GM19025 (cell line): Measurements from ENCODE around the gene OR52N1.
A peak's percentile ranks its signal among the peaks of the same experiment; 100 is the strongest.

ENCODE experiments used
- ATAC-seq: cut with Tn5 transposase; IDR thresholded peaks from one replicate; pipeline ENCODE4 v1.9.1; 2021; ENCODE audit warnings: mild to moderate bottlenecking, low read depth, moderate library complexity; ENCODE audit not compliant: unreplicated experiment

OR52N1 gene

DNA sequence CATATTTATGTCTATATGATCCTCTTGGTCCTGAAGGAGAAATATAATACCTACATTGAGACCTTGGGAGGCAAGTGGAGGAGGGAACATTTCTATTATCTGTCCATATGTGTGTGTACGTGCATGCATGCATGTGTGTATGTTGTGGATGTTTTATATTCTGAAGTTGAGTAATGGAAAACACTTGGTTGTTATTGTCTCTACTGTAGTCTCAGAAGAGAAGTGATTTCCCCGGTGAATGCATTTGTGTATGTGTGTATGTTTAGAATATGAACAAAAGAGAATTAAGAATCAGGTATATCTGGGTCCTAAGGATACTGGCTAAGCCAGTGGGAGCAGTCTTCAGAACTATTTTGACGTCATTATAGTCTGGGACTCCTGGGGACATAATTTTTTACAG, at the start of gene OR52N1:
TSS of gene OR52N1 (minus strand) at position 101 of the 400 bp plus-strand sequence. CDS start 2,449 bp downstream, outside the sequence.
- ATAC-seq = no peak

DNA sequence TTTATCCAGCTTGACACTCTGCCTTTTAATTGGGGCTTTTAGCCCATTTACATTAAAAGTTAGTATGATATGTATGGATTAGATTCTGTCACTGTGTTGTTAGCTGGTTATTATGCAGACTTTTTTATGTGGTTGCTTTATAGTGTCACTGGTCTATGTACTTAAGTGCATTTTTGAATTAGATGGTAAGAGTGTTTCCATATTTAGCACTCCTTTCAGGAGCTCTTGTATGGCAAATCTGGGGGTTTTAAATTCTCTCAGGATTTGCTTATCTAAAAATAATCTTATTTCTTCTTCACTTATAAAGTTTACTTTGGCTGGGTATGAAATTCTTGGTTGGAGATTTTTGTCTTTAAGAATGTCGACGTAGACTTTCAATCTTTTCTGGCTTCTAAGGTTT, 46.6 kb upstream of the OR52N1 start:
- no peak for ATAC-seq

DNA sequence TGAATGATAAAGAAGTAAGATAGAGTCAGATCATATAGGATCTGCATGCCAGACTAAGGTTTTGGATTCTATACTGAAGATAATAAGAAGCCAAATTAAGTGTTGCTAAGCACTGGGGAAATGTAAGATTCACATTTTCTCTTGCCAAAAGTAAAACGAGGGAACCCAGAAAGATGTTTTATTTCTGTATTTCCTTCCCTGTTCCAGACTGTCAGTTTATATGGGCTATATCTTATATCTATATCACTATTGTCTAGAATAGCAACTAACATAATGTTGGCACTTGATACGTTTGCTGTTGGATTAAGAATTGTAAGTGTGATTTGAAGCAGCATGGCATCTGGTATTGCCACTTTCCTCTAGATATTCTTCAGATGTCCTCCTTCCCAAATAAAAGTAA, 42.4 kb upstream of the OR52N1 start:
- ATAC-seq = no peak

DNA sequence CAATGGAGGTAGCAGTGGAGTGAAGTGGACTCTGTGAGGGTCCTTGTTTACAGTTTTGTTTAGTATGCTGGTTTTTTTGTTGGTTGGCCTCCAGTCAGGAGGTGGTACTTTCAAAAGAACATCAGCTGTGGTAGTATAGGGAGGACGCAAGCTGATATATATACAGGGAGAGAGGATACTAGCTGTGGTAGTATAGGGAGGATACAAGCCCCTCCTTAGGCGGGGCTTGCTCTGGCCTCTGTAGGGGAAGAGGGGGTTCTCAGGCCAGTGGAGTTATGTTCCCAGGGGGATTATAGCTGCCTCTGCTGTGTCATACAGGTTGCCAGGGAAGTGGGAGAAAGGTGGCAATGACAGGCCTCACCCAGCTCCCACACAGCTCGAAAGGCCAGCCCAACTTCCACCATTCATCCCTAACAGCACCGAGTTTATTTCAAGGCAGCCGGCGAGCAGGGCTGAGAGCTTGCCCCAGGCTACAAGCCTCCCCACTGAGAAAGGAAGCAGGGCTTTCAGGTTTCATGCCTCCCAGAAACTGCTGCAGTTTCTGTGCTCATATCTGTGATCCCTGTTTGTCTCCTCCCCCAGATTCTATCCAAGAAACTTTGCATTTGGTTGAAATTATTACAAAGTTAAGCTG, 40.2 kb upstream of the OR52N1 start:
- no peak for ATAC-seq

DNA sequence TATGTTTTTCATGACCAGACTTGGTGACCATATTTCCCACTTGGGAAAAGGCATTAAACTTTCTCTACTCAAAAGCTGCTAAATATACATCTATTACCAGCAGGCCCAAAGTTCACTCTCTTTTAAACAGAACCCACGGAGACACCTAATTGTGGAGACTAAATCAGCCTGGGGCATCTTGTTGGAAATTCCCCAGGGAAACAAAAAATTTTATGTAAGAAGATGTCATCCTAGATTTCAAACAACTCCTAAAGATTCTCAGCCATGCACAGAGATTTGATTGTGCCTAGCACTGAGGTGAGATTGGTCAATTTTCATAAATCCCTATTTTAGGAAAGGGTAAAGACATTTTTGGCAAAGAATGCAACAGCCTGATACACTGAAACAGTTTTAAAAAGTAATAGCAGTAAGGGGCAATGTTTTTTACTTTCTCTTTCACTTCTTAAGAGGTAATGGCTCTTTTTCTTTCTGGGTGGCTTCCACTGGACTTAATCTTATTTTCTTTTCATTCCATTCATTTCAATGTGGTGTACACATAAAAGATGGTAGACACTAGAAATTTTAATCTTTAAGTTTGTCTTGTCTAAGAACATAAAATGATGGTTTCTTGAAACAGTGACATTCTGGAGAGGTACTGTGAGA, 27.3 kb upstream of the OR52N1 start:
- ATAC-seq = no peak

DNA sequence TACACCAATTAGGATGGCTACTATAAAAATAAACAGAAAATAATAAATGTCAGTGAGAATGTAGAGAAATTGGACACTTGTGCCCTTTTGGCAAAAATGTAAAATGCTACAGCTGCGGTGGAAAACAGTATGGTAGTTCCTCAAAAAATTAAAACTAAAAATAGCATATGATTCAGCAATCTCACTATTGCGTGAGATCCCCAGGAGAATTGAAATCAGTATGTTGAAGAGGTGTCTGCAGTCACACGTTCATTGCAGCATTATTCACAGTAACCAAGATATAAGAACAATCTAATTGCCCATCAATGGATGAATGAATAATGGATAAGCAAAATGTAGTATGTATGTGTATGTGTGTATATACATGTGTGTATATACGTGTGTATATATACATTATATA, 24.5 kb upstream of the OR52N1 start:
- no peak for ATAC-seq

DNA sequence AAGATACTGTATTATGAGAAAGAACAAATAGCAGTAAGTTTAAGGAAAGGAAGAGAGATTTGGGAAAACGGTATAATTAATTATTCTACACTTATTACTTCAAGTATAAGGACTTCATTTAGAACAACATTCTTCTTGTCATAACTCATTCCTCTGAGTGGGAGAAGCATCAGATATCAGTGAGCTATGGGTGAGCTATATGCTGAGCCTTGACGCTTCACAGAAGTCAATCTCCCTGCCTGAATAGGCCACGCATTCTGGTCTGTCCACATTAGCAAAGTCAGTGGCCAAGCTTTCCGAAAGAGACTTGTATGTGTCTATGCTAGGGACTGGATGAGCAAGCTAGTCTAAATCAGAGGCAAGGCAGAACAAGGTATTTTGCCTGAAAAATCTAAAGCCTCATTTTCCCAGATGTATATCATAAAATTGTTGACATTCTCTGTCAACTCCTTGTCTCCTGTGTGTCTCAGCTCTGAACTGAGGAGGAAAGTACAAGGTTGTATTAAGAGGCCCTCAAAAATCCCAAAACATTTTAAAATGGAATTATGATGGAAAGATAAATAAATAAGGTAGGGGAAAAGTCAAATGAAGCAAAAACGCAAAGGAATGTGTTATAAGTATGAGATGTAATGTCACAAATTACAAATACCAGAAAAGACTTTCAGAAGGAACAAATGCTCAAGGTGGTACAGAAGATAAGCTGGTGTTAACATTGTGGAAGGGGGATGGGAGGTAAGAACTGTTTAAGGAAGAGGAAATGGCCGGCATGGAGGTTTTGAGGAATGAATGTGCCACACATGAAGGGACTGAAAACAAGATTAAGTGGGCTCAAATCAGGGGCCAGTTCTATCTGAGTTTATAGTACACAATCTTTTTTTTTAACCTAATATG, 19.1 kb upstream of the OR52N1 start:
- ATAC-seq = no peak

DNA sequence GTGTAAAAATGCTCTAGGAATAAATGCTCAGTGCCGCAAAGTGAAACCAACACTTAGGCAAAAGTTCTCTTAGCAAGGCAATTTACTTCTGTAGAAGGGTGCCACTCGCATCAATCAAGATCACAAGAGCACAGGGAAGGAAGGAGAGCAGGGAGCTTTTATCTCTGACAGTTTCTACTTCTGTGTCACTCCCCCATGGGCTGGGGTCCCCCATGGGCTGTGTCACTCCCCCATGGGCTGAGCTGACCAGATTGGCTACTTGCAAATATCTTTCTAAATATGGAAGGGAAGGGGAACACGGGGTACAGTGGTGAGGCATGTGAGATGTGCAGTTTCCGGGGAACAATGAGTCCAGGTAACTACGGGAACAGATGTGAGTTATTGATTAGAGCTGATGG, 18.1 kb upstream of the OR52N1 start:
- ATAC-seq = peak; percentile 7

DNA sequence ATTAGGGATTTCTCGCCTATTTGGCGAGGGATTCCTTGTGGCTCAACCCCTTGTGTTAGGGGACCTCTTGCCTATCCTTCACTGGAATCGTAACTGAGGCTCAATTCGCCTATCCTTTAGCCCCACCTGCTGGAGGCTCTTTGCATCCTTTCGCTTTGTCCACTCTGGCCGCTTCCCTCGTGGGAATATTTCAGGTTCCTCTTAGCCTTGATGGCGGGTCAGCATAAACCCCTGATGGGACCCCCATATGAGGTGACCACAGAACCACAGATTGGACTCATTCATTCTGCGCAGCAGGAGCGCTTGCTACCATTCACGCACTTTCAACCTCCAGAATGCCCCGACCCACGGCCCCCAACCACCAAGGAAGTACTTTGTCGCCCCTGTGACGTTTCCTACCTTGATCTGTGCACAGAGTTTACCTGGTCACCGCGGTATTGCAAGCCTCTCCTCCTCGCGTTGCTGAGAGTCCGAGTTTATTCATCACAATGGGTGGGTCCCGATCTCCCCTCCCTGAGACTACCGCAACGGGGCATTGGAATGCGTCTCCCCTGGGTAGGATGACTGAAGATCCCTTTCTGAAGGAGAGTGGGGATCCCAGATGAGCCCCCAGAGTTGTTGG, 17.5 kb upstream of the OR52N1 start, which contains the start of gene OR52N2:
TSS of gene OR52N2 (plus strand) at position 425 of the 622 bp plus-strand sequence. CDS start 11,412 bp downstream, outside the sequence.
- peak; percentile 83 for ATAC-seq

DNA sequence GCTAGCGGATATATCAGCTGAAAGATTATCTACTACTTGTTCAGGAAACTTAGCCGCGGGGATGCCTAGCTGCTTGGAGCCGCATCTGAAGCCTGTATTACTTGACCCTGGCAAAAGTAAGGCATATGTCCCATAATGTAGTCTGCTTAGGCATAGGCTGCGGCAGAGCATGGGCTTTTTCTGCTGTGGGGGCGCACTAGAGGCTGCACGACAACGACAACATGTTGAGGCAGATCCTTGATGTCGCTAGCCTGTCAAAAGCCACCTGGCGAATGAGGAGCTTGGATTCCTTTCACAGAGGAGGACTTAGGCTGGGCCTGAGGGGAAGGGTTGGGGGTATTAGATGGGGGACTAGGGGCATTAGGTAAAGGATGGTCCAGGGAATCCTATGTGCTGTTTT, 16.5 kb upstream of the OR52N1 start:
- ATAC-seq = no peak

DNA sequence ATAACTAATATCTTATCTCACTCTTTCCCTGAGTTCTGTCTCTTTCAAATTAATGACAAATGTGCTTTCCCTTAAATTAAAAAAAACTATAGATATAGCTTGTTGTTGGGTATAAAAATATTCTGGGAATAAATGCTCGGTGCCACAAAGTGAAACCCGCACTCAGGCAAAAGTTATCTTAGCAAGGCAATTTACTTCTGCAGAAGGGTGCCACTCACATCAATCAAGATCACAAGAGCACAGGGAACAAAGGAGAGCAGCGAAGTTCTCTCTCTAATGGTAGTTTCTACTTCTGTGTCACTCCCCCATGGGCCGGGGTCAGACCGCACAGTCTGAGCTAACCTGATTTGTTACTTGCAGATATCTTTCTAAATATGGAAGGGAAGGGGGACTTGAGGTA, 12.9 kb upstream of the OR52N1 start:
- no peak for ATAC-seq

DNA sequence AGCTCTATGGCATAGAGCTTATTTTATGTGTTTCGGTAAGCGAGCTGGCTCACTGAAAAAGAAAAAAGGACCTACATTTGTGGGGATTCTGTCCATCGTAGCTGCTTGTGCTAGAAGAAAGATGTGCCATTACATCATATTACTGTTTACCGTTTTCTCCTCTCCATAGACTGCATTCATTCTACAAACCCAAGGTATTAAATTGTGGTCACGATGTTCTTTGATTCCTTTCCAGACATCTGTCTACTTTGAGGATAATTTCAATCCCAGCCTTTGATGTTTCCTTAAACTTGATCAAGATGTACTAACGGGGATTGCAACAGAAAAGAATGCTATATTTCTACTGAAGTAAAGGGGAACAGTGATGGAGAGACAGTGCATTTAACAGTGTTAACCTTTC, 5.5 kb upstream of the OR52N1 start:
- no peak for ATAC-seq

DNA sequence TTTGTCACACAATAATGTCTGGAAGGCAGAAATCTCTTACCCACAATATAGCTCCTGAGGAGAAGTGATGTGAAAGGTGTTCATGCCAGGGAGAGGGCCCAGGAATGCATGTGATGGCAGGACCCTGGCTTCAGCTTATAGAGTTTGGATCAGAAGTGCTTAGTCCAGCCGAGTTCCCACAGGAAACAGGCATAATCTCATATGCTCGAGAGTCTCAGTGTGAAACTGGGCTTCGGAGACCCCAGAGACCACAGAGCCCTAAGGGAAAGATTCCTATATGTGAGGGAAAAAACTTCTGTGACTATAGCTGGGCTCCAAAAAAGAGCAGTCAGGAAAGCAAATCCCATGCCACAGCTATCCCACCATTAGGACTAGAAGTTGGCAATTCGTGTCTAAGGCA, 7.8 kb downstream of the OR52N1 start, which contains the start of gene OR52N5:
TSS of gene OR52N5 (minus strand) at position 101 of the 400 bp plus-strand sequence. CDS start 4,721 bp downstream, outside the sequence.
- ATAC-seq = no peak

DNA sequence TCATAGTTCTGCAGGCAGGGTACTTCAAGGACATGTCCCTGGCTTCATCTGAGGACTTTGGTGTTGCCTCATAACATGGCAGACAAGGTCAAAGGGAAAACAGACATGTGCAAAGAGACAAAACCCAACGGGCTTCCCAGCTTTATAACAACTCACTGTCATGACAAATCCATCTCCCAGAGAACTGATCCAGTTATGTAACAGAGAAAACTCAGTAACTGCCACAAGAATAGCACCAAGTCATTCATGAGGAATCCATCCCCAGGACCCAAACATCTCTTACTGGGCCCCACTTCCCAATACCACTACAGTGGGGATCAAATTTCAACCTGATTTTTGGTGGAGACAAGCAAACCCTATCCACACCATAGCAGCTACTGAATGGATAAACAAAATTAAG, 24.0 kb downstream of the OR52N1 start:
- ATAC-seq = no peak

DNA sequence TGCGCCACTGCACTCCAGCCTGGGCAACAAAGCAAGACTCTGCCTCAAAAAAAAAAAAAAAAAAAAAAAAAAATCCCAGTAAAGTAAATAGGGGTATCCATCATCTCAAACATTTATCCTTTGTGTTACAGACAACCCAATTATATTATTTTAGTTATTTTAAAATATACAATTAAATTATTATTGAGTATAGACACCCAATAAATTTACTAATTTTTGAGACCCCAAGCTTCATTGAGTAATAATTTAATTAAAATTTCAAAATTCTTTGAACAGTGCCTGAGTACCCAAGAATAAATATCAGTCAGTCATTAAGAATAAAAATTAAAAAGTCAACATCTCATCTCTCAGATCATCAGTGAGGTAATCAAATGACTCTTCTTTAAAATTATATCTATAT, 37.1 kb downstream of the OR52N1 start, which contains the start of gene OR52N4:
TSS of gene OR52N4 (plus strand) at position 301 of the 400 bp plus-strand sequence. CDS start 498 bp downstream, outside the sequence.
- ATAC-seq = no peak

DNA sequence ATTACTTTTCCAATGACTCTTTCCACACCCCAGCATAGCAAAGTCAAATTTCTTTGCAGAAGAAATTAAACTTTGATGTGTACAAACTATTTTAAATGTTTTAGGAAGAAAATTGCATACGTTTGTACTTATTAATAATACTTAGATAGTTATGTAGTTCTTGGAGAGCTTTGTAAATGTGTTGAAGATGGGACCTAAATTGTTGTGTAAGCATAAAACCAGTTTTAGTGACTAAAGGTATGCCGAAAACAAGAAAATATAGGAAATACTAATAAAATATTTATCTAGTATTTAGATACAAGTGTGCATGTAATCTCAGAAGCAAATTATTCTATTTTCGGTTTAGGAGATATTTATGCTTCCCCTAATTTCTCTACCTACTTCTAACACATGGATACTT, 41.2 kb downstream of the OR52N1 start:
- no peak for ATAC-seq

DNA sequence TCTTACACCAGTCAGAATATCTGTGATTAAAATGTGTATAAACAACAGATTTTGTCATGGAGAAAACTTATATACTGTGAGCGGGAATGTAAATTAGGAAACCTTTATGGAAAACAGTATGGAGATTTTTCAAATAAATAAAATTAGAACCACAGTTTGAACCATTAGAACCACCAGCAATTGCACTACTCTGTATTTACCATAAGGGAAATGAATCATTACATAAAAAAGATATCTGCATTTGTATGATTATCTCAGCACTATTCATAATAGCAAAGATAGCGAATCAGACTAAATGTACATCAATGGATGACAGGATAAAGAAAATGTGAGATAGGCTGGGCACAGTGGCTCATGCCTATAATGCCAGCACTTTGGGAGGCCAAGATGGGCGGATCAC, 44.5 kb downstream of the OR52N1 start:
- no peak for ATAC-seq

DNA sequence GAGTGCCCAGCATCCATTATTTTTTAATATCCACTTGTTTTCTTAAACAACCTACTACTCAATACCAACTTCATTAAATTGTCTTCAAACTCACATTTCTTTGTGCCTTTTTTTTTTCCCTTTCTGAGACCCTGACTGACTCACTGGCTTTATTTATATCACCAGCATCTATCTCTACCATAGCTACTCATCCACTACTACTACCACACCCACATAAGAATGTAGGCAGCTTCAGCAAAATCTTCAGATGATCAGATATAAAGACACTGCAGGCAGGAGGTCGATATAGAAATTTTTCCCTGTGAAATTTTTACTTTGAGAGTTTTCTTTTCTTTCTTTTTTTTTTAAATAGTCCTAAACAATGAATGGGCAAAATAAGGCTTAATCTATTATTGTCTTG, 52.6 kb downstream of the OR52N1 start:
- ATAC-seq = no peak

DNA sequence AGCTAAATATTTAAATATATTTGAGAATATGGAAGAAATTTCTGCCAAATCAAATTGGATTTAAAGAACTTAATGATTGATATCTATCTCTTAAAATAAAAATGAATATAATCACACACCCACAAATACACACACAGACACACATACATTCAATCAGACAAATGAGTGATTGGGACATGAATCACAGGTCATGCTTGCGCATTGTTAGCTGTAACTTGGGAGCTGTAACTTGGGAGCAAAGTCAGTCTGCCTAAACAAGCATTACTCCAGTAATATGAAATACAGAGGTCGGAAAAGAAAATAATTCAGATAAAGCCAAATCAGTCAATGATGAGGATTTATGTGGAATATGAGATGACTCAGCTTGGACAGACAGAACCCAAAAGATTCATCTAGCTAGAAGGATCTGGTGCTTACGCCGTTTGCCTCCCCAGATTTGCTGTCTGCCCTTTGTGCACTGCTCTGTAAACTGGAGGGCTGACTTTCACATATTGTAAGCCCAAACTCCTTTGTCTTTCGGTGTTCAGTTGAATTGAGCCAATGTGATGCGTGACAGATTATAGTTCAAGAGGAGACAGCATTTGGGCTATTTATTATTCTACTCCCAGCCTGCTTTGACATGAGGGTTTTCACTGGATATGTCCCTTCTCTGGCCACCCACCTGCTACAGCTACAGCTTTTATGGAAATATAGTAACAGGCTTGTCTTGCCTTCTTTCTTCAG, 53.2 kb downstream of the OR52N1 start:
- ATAC-seq = no peak

DNA sequence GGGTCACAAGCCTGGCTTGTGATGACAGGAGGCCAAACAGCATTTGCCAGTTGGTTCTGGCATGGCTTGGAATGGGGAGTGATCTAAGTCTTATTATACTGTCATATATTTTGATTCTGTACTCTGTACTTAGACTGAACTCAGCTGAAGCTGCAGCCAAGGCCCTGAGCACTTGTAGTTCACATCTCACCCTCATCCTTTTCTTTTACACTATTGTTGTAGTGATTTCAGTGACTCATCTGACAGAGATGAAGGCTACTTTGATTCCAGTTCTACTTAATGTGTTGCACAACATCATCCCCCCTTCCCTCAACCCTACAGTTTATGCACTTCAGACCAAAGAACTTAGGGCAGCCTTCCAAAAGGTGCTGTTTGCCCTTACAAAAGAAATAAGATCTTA, 54.0 kb downstream of the OR52N1 start:
- no peak for ATAC-seq
